ENCODE results near the gene TRIM68. TPM values are rescaled to one million over a fixed set of nuclear protein-coding genes. Genes with fewer than 3 reads are reported as not detected.

The TRIM68 gene
- total RNA-seq, 8 experiments from 2014 or later: 7.9 to 16.6 (median 10.1) TPM

Other genes starting within 250 kb of the TRIM68 start
- under 1 TPM in 1 of 8 experiments, not detected in 7; 0.62 TPM for gene OR52B4, start 239.8 kb downstream of the TRIM68 start, total RNA-seq
- gene TRIM21, start 214.5 kb downstream of the TRIM68 start, total RNA-seq: 10 to 100 TPM in 4 of 8 experiments, 1 to 10 TPM in 4; 1.8 to 41.9 (median 7.4) TPM
- gene OR52K2, start 158.9 kb downstream of the TRIM68 start, total RNA-seq: 1 to 10 TPM in 1 of 8 experiments, under 1 TPM in 3, not detected in 4; 0.17 to 1.1 (median 0.57) TPM
- gene OR52K1, start 125.6 kb downstream of the TRIM68 start, total RNA-seq: 1 to 10 TPM in 1 of 8 experiments, under 1 TPM in 5, not detected in 2; 0.08 to 1.6 (median 0.19) TPM
- gene OR52M1, start 63.0 kb downstream of the TRIM68 start, total RNA-seq: under 1 TPM in 3 of 8 experiments, not detected in 5; 0.36 to 0.66 (median 0.52) TPM
- under 1 TPM; 0.05 to 0.52 (median 0.14) TPM for gene OR52I2, start 26.5 kb downstream of the TRIM68 start, total RNA-seq
- gene OR52I1, start 14.2 kb downstream of the TRIM68 start, total RNA-seq: under 1 TPM; 0.16 to 0.94 (median 0.40) TPM
- gene OR51D1, start 29.2 kb upstream of the TRIM68 start, total RNA-seq: under 1 TPM in 5 of 8 experiments, not detected in 3; 0.05 to 0.52 (median 0.13) TPM
- gene OR51E1, start 35.8 kb upstream of the TRIM68 start, total RNA-seq: under 1 TPM in 4 of 8 experiments, not detected in 4; 0.05 to 0.19 (median 0.13) TPM
- 10 to 100 TPM in 1 of 8 experiments, 1 to 10 TPM in 2, under 1 TPM in 2, not detected in 3; 0.36 to 25.3 (median 1.3) TPM for gene OR51E2, start 89.6 kb upstream of the TRIM68 start, total RNA-seq
- gene MMP26, start 96.6 kb upstream of the TRIM68 start, total RNA-seq: under 1 TPM in 1 of 8 experiments, not detected in 7; 0.38 TPM
- gene OR51F1, start 161.7 kb upstream of the TRIM68 start, total RNA-seq: 1 to 10 TPM in 2 of 8 experiments, under 1 TPM in 1, not detected in 5; 0.61 to 1.7 (median 1.1) TPM
- gene OR52R1, start 196.1 kb upstream of the TRIM68 start, total RNA-seq: 1 to 10 TPM in 1 of 8 experiments, under 1 TPM in 3, not detected in 4; 0.23 to 1.5 (median 0.73) TPM
- gene OR51F2, start 213.1 kb upstream of the TRIM68 start, total RNA-seq: 1 to 10 TPM in 3 of 8 experiments, under 1 TPM in 2, not detected in 3; 0.21 to 2.2 (median 1.2) TPM
- gene OR51S1, start 241.0 kb upstream of the TRIM68 start, total RNA-seq: under 1 TPM in 5 of 8 experiments, not detected in 3; 0.17 to 0.99 (median 0.31) TPM